GM12878 (cell line): ENCODE data around the gene DHCR24. TPM values are rescaled to one million over a fixed set of nuclear protein-coding genes. Genes with fewer than 3 reads are reported as not detected.

ENCODE experiments used
- ATAC-seq: fragments of 200-7000 bp; cut with Tn5 transposase; 3 replicates; pipeline ENCODE4 v1.9.1; 2020; ENCODE audit warnings: mild to moderate bottlenecking, moderate library complexity
- BruUV-seq: library from RNA; stranded (reverse); fragments of 400-500 nt; replicated peaks from 2 replicates; lab custom pipeline; 2021; lab: Mats Ljungman, UMichigan
- CTCF ChIA-PET: fragments of 300-600 bp; sonication (Branson Sonifier 250); formaldehyde crosslinking; extraction: SDS; loops from one replicate; lab custom pipeline; 2021; ENCODE audit warnings: inconsistent platforms; lab: Yijun Ruan, JAX
- POLR2A ChIA-PET: fragments of 350-600 bp; formaldehyde crosslinking; extraction: SDS; loops from one replicate; lab custom pipeline; 2021; ENCODE audit warnings: inconsistent platforms; lab: Charles Lee
- RAD21 ChIA-PET: fragments of 300-600 bp; sonication (Branson Sonifier 250); formaldehyde crosslinking; loops from one replicate; lab custom pipeline; 2023; ENCODE audit warnings: antibody characterized with exemption; ENCODE audit not compliant: unreplicated experiment; lab: Charles Lee
- SMC1A ChIA-PET: fragments of 300-600 bp; sonication (Branson Sonifier 250); formaldehyde crosslinking; loops from one replicate; lab custom pipeline; 2023; ENCODE audit not compliant: unreplicated experiment, uncharacterized antibody; lab: Charles Lee
- DNase-seq: peaks from one replicate; pipeline ENCODE4 v3.0.0-alpha.2; 2011; ENCODE audit warnings: low read depth, low spot score
- FAIRE-seq: peaks from 3 replicates; lab custom pipeline; 2011; peaks lifted over from hg19 to GRCh38; lab: Jason Lieb, UNC
- H2AFZ ChIP-seq: 2 replicates; pipeline ENCODE4 v1.6.0; 2011; ENCODE audit warnings: low read depth, low read length, control low read depth; ENCODE audit not compliant: control insufficient read depth
- H3K27ac ChIP-seq: 2 replicates; pipeline ENCODE4 v1.5.1; 2011; ENCODE audit warnings: control low read depth; ENCODE audit not compliant: control insufficient read depth, insufficient read depth
- H3K27me3 ChIP-seq, 2 experiments: replicated peaks in 1 of 2; 2 replicates each; pipeline versions ENCODE4 v1.6.0 to v1.6.1; 2011; ENCODE audit warnings: low read length in 1 of 2; ENCODE audit not compliant: control insufficient read depth in 2 of 2, insufficient read depth in 2 of 2
- H3K36me3 ChIP-seq, 2 experiments: 2 replicates each; pipeline ENCODE4 v1.5.1; 2011; ENCODE audit warnings: low read length in 1 of 2; ENCODE audit not compliant: control insufficient read depth in 2 of 2, insufficient read depth in 2 of 2
- H3K4me1 ChIP-seq: 2 replicates; pipeline ENCODE4 v1.6.1; 2011; ENCODE audit warnings: mild to moderate bottlenecking, low read length, moderate library complexity, mixed read lengths; ENCODE audit not compliant: control insufficient read depth, insufficient read depth
- H3K4me2 ChIP-seq: 2 replicates; pipeline ENCODE4 v1.6.0; 2011; ENCODE audit warnings: control low read depth; ENCODE audit not compliant: control insufficient read depth, insufficient read depth
- H3K4me3 ChIP-seq: fragments of 200-600 bp; sonication (generic); 2 replicates; pipeline ENCODE4 v1.5.1; 2016
- H3K79me2 ChIP-seq: 2 replicates; pipeline ENCODE4 v1.6.0; 2011; ENCODE audit warnings: low read length; ENCODE audit not compliant: control insufficient read depth, insufficient read depth
- H3K9ac ChIP-seq: 2 replicates; pipeline ENCODE4 v1.8.0; 2011; ENCODE audit warnings: low read length, control low read depth, mixed read lengths; ENCODE audit not compliant: control insufficient read depth, insufficient read depth
- H3K9me3 ChIP-seq: replicated peaks from 3 replicates; pipeline ENCODE4 v1.5.1; 2011; ENCODE audit warnings: mild to moderate bottlenecking, low read length; ENCODE audit not compliant: control insufficient read depth, insufficient read depth
- H4K20me1 ChIP-seq: 2 replicates; pipeline ENCODE4 v1.6.0; 2011; ENCODE audit not compliant: control insufficient read depth, insufficient read depth
- NBN ChIP-seq: fragments of 450-650 bp; IDR thresholded peaks from 2 replicates; pipeline ENCODE4 v1.6.1; 2016
- NFIC ChIP-seq: IDR thresholded peaks from 2 replicates; pipeline ENCODE4 v1.6.1; 2012; ENCODE audit warnings: low read depth, mild to moderate bottlenecking, inconsistent platforms, low read length, moderate library complexity
- NFXL1 ChIP-seq: fragments of 450-650 bp; IDR thresholded peaks from 2 replicates; pipeline ENCODE4 v1.6.1; 2017; ENCODE audit warnings: antibody characterized with exemption, mild to moderate bottlenecking, borderline replicate concordance
- NR2C1 ChIP-seq: fragments of 450-650 bp; IDR thresholded peaks from 2 replicates; pipeline ENCODE4 v1.6.1; 2017; ENCODE audit warnings: antibody characterized with exemption, mild to moderate bottlenecking, moderate library complexity
- POLR2A ChIP-seq: IDR thresholded peaks from 2 replicates; pipeline ENCODE4 v1.6.1; 2011; ENCODE audit warnings: low read depth, mild to moderate bottlenecking, low read length
- RBBP5 ChIP-seq: fragments of 200-600 bp; sonication (generic); conservative IDR thresholded peaks from 2 replicates; pipeline ENCODE4 v1.6.1; 2016
- SREBF1 ChIP-seq: IDR thresholded peaks from 2 replicates; pipeline ENCODE4 v1.6.1; 2012; ENCODE audit warnings: mild to moderate bottlenecking, low read length
- SRF ChIP-seq, 2 experiments: IDR thresholded peaks; 2 replicates each; pipeline ENCODE4 v1.6.1; 2011; ENCODE audit warnings: low read depth in 2 of 2, low read length in 2 of 2, mild to moderate bottlenecking in 1 of 2, moderate library complexity in 1 of 2
- TCF3 ChIP-seq: IDR thresholded peaks from 2 replicates; pipeline ENCODE4 v1.6.1; 2012; ENCODE audit warnings: low read depth, mild to moderate bottlenecking, low read length, borderline replicate concordance; ENCODE audit not compliant: insufficient read depth
- WGBS: methylation state at CpG from one replicate; pipeline ENCODE4 v1.1.6; 2016; ENCODE audit warnings: low lambda C conversion rate; ENCODE audit not compliant: insufficient replicate concordance, insufficient coverage; ENCODE audit errors: missing lambda C conversion rate; 5-methylcytosine and 5-hydroxymethylcytosine counted together
- in situ Hi-C: fragments of 300-500 bp; cut with MboI; formaldehyde crosslinking; loops from 9 replicates; pipeline ENCODE4 v1.14.3; 2018; ENCODE audit warnings: mixed read lengths
- intact Hi-C: fragments of 100-400 bp; cut with micrococcal nuclease; formaldehyde crosslinking; loops from one replicate; pipeline ENCODE4 v1.14.2; 2022; ENCODE audit not compliant: unreplicated experiment
- polyA plus RNA-seq, 11 experiments: library from polyadenylated mRNA; depleted of rRNA in 4 of 11; unstranded in 6 of 11; stranded (reverse) in 5 of 11; fragments of >200 nt; fragmentation: Nextera tagmentation in 4 of 11; fragmentation: Illumina TruSeq in 1 of 11; extraction: Ambion mirVana in 4 of 11; extraction: Trizol in 1 of 11; gene quantifications; 1 replicate in 1 of 11; 2 replicates in 10 of 11; pipeline versions ENCODE4 v1.2.1 to v1.2.3, GENCODE V29; 2011 to 2016; ENCODE audit warnings: inconsistent platforms in 2 of 11, missing spikeins in 2 of 11, low read depth in 1 of 11
- total RNA-seq, 4 experiments: library from RNA; depleted of rRNA in 3 of 4; stranded (reverse); fragments of >200 nt in 3 of 4; fragmentation: Illumina TruSeq in 1 of 4; extraction: Trizol in 1 of 4; gene quantifications; 2 replicates each; pipeline versions ENCODE4 v1.2.1 to v1.2.3, GENCODE V29; 2013 to 2021
- TF ChIP-seq, protein P1 (sequence below): fragments of 450-650 bp; IDR thresholded peaks from 2 replicates; pipeline ENCODE4 v1.6.1; 2017; ENCODE audit warnings: mild to moderate bottlenecking, low read depth, inconsistent platforms; ENCODE audit not compliant: poor library complexity, severe bottlenecking
- TF ChIP-seq, protein P2 (sequence below): fragments of 450-650 bp; IDR thresholded peaks from 2 replicates; pipeline ENCODE4 v1.6.1; 2018; ENCODE audit warnings: borderline replicate concordance, mild to moderate bottlenecking; ENCODE audit not compliant: partially characterized antibody
- TF ChIP-seq, protein P3 (sequence below): fragments of 450-650 bp; IDR thresholded peaks from 2 replicates; pipeline ENCODE4 v1.6.1; 2016; ENCODE audit warnings: mild to moderate bottlenecking
- TF ChIP-seq, protein P4 (sequence below): IDR thresholded peaks from 2 replicates; pipeline ENCODE4 v1.6.1; 2011; ENCODE audit warnings: low read depth, mild to moderate bottlenecking, low read length, moderate library complexity, borderline replicate concordance; ENCODE audit errors: extremely low read depth
- TF ChIP-seq, protein P5 (sequence below): IDR thresholded peaks from 2 replicates; pipeline ENCODE4 v1.6.1; 2012; ENCODE audit warnings: low read depth, low read length, improper control_type of control experiment

The DHCR24 gene
- total and polyA plus RNA-seq, 10 of the 15 experiments (the other 5 are each of a cell fraction or from before 2014, with no cell fraction given): 23.3 to 169 (median 120) TPM

DNA sequence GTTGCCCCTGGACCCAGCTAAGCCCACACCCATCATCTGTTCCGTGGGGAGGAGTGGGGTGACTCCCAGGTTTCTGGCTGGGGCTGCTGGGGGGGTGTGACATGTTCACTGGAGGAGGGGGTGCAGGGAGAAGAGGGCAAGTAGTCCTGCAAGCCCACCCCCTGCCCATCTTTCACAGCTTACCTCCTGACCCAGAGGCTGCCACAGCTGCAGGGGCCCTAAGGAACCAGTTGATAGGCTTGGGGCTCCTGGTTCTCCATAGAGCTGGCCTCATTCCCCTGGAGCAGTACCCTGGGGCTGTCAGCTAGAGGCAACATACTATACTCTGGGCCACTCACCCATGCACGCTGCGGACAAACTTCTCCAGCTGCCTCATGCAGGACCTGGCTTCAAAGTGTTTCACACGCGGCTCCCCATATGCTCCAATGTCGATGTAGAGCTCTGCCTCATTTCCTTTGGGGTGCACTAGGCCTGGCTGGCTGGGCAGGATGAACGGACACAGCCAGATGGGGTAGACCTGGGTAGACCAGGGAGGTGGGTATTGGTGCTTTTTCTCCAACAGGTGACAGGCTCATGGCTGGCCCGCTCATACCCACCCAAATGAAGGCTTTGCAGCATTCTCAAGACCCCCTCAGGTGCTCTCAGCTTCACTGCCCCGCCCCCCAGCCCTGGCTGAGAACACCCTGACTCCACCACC lies 33.8 kb downstream of the DHCR24 start (continued):
- TF ChIP-seq SRF (IDR thresholded peaks at IDR 0.05; ENCODE audit: low read depth in 2 of 2, low read length in 2 of 2): no peak

DNA sequence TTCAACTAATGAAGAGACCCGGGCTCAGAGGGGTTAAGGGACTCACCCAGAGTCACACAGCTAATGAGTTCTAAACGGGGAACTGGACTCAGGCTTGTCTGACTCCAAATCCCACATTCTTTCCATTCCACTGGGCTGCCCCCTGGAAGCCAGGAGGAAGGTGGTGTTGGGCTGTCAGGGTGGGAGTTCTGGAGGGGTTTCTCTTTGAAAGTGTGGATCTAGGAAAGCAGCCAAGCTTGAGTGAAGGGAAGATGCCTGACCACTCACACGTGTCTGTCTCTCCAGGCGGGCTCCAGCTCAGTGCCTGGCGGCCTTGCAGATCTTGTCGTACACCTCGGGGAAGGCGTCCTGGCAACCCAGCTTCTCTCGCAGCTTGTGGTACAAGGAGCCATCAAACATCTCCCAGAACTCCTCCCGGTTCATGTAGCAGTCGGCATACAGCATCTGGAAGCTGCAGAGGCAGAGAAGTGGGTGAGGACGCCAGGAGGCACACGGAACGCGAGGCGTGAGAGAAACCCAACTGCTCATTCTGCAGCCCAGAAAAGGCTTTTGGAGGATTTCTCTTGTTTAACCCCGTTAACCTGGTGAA lies 35.0 kb downstream of the DHCR24 start:
- 97% methylated on average over 17 of the region's 17 CpGs for WGBS
- Histone ChIP-seq H3K4me1 (no peaks in the 10 kb centered on the region), H4K20me1 (no peaks in the 10 kb centered on the region), H3K27ac (no peak overlapping the region), H3K4me3 (no peak overlapping the region), H3K27me3 (no peaks in the 10 kb centered on the region), H3K36me3 (peaks cover 34 to 52% of the 10 kb centered on the region in 2 experiments), H3K4me2 (no peak overlapping the region), H2AFZ (no peak overlapping the region), H3K9ac (no peak overlapping the region), H3K79me2 (no peaks in the 10 kb centered on the region), H3K9me3 (no peaks in the 10 kb centered on the region)
- BruUV-seq: no TSS peak
- intact Hi-C loops (no loop called here), in situ Hi-C loops (no loop called here)
- ChIA-PET SMC1A (no interaction called here), POLR2A (no interaction called here), RAD21 (no interaction called here), CTCF (no interaction called here)
- DNase-seq: no peak
- no peak for ATAC-seq
- FAIRE-seq: no peak
- no peak for TF ChIP-seq TCF3
- TF ChIP-seq NFXL1: no peak
- no peak for TF ChIP-seq RBBP5
- TF ChIP-seq, protein P1, sequence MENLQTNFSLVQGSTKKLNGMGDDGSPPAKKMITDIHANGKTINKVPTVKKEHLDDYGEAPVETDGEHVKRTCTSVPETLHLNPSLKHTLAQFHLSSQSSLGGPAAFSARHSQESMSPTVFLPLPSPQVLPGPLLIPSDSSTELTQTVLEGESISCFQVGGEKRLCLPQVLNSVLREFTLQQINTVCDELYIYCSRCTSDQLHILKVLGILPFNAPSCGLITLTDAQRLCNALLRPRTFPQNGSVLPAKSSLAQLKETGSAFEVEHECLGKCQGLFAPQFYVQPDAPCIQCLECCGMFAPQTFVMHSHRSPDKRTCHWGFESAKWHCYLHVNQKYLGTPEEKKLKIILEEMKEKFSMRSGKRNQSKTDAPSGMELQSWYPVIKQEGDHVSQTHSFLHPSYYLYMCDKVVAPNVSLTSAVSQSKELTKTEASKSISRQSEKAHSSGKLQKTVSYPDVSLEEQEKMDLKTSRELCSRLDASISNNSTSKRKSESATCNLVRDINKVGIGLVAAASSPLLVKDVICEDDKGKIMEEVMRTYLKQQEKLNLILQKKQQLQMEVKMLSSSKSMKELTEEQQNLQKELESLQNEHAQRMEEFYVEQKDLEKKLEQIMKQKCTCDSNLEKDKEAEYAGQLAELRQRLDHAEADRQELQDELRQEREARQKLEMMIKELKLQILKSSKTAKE: no peak
- no peak for TF ChIP-seq NR2C1
- TF ChIP-seq POLR2A: no peak
- no peak for TF ChIP-seq NFIC
- TF ChIP-seq, protein P2, sequence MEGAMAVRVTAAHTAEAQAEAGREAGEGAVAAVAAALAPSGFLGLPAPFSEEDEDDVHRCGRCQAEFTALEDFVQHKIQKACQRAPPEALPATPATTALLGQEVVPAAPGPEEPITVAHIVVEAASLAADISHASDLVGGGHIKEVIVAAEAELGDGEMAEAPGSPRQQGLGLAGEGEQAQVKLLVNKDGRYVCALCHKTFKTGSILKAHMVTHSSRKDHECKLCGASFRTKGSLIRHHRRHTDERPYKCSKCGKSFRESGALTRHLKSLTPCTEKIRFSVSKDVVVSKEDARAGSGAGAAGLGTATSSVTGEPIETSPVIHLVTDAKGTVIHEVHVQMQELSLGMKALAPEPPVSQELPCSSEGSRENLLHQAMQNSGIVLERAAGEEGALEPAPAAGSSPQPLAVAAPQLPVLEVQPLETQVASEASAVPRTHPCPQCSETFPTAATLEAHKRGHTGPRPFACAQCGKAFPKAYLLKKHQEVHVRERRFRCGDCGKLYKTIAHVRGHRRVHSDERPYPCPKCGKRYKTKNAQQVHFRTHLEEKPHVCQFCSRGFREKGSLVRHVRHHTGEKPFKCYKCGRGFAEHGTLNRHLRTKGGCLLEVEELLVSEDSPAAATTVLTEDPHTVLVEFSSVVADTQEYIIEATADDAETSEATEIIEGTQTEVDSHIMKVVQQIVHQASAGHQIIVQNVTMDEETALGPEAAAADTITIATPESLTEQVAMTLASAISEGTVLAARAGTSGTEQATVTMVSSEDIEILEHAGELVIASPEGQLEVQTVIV: no peak
- TF ChIP-seq, protein P3, sequence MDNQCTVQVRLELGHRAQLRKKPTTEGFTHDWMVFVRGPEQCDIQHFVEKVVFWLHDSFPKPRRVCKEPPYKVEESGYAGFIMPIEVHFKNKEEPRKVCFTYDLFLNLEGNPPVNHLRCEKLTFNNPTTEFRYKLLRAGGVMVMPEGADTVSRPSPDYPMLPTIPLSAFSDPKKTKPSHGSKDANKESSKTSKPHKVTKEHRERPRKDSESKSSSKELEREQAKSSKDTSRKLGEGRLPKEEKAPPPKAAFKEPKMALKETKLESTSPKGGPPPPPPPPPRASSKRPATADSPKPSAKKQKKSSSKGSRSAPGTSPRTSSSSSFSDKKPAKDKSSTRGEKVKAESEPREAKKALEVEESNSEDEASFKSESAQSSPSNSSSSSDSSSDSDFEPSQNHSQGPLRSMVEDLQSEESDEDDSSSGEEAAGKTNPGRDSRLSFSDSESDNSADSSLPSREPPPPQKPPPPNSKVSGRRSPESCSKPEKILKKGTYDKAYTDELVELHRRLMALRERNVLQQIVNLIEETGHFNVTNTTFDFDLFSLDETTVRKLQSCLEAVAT: no peak
- TF ChIP-seq, protein P4, sequence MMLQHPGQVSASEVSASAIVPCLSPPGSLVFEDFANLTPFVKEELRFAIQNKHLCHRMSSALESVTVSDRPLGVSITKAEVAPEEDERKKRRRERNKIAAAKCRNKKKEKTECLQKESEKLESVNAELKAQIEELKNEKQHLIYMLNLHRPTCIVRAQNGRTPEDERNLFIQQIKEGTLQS: no peak
- no peak for TF ChIP-seq SREBF1
- TF ChIP-seq NBN: no peak
- TF ChIP-seq, protein P5, sequence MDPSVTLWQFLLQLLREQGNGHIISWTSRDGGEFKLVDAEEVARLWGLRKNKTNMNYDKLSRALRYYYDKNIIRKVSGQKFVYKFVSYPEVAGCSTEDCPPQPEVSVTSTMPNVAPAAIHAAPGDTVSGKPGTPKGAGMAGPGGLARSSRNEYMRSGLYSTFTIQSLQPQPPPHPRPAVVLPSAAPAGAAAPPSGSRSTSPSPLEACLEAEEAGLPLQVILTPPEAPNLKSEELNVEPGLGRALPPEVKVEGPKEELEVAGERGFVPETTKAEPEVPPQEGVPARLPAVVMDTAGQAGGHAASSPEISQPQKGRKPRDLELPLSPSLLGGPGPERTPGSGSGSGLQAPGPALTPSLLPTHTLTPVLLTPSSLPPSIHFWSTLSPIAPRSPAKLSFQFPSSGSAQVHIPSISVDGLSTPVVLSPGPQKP: no peak
